ENCODE measurements around the gene PSTPIP2. TPM values are rescaled to one million over a fixed set of nuclear protein-coding genes. Genes with fewer than 3 reads are reported as not detected.
A peak's percentile ranks its signal among the peaks of the same experiment; 100 is the strongest.

The PSTPIP2 gene
- total RNA-seq, 1 experiment from 2014 or later = 1.9 TPM

DNA sequence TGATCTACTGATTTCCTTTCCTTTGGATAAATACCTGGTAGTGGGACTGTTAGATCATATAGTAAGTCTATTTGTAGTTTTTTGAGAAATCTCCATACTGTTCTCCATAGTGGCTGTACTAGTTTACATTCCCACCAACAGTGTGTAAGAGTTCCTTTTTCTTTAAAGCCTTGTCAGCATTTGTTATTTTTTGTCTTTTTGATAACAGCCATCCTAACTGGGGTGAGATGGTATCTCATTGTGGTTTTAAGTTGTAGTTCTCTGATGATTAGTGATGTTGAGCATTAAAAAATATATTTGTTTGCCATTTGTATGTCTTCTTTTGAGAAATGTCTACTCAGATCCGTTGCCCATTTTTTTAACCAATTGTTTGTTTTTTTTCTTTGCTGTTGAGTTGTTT lies 71.0 kb downstream of the PSTPIP2 start:
- H3K4me1 Mint-ChIP-seq = peaks cover 14% of the 10 kb centered on the region
- DNase-seq (ENCODE audit: low spot score) = no peak
- CTCF ChIA-PET = no interaction called here
- 0 out of 2 replicates have a peak, but pooled peaks cover 3% of the 10 kb centered on the region for H3K36me3 Mint-ChIP-seq
- TF ChIP-seq, protein P1, sequence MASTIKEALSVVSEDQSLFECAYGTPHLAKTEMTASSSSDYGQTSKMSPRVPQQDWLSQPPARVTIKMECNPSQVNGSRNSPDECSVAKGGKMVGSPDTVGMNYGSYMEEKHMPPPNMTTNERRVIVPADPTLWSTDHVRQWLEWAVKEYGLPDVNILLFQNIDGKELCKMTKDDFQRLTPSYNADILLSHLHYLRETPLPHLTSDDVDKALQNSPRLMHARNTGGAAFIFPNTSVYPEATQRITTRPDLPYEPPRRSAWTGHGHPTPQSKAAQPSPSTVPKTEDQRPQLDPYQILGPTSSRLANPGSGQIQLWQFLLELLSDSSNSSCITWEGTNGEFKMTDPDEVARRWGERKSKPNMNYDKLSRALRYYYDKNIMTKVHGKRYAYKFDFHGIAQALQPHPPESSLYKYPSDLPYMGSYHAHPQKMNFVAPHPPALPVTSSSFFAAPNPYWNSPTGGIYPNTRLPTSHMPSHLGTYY (CRISPR knock-in tag; IDR thresholded peaks at IDR 0.05) = no peak
- TF ChIP-seq FOXP1 (CRISPR knock-in tag; IDR thresholded peaks at IDR 0.05; ENCODE audit: borderline replicate concordance) (no peak), GTF2I (CRISPR knock-in tag; conservative IDR thresholded peaks at IDR 0.05) (no peak)
- TF ChIP-seq, protein P2, sequence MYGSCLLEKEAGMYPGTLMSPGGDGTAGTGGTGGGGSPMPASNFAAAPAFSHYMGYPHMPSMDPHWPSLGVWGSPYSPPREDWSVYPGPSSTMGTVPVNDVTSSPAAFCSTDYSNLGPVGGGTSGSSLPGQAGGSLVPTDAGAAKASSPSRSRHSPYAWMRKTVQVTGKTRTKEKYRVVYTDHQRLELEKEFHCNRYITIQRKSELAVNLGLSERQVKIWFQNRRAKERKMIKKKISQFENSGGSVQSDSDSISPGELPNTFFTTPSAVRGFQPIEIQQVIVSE (CRISPR knock-in tag; IDR thresholded peaks at IDR 0.05; ENCODE audit: borderline replicate concordance) = no peak
- peaks cover 19% of the 10 kb centered on the region for H3K9me3 Mint-ChIP-seq
- no peak overlapping the region for H3K4me3 Mint-ChIP-seq
- no peaks in the 10 kb centered on the region for H3K27me3 Mint-ChIP-seq (ENCODE audit: low read depth)
- no peak overlapping the region for H3K27ac Mint-ChIP-seq
- no peak for ATAC-seq
- POLR2A ChIA-PET = no interaction called here

DNA sequence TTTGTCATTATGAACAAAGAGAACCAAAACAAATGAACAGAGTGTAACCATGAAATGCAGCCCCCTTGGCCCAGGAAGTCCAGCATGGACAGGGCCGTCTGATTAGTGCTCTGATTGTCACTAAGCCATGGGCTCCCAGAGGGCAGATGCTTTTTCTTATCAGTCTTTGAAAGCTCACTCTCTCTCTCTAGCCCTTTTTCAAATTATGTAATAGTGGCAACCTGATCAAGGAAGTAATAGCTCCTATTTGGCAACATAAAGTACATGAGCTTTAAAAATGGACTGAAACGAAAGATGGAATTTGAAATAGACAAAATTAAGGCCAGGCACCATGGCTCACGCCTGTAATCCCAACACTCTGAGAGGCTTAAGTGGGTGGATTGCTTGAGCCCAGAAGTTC lies 72.5 kb downstream of the PSTPIP2 start:
- no peak for ATAC-seq
- CTCF ChIA-PET = no interaction called here
- POLR2A ChIA-PET = no interaction called here
- H3K27me3 Mint-ChIP-seq (ENCODE audit: low read depth) = no peaks in the 10 kb centered on the region
- H3K9me3 Mint-ChIP-seq = peaks cover 15% of the 10 kb centered on the region
- 0 out of 2 replicates have a peak, but pooled peaks cover 3% of the 10 kb centered on the region for H3K36me3 Mint-ChIP-seq
- H3K4me3 Mint-ChIP-seq = no peak overlapping the region
- no peak for TF ChIP-seq TP53 (CRISPR knock-in tag; IDR thresholded peaks at IDR 0.05)
- no peak for TF ChIP-seq SMAD4 (CRISPR knock-in tag; IDR thresholded peaks at IDR 0.05)
- TF ChIP-seq, protein P3, sequence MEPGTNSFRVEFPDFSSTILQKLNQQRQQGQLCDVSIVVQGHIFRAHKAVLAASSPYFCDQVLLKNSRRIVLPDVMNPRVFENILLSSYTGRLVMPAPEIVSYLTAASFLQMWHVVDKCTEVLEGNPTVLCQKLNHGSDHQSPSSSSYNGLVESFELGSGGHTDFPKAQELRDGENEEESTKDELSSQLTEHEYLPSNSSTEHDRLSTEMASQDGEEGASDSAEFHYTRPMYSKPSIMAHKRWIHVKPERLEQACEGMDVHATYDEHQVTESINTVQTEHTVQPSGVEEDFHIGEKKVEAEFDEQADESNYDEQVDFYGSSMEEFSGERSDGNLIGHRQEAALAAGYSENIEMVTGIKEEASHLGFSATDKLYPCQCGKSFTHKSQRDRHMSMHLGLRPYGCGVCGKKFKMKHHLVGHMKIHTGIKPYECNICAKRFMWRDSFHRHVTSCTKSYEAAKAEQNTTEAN (CRISPR knock-in tag; IDR thresholded peaks at IDR 0.05) = no peak
- TF ChIP-seq, protein P4, sequence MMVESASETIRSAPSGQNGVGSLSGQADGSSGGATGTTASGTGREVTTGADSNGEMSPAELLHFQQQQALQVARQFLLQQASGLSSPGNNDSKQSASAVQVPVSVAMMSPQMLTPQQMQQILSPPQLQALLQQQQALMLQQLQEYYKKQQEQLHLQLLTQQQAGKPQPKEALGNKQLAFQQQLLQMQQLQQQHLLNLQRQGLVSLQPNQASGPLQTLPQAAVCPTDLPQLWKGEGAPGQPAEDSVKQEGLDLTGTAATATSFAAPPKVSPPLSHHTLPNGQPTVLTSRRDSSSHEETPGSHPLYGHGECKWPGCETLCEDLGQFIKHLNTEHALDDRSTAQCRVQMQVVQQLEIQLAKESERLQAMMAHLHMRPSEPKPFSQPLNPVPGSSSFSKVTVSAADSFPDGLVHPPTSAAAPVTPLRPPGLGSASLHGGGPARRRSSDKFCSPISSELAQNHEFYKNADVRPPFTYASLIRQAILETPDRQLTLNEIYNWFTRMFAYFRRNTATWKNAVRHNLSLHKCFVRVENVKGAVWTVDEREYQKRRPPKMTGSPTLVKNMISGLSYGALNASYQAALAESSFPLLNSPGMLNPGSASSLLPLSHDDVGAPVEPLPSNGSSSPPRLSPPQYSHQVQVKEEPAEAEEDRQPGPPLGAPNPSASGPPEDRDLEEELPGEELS (CRISPR knock-in tag; IDR thresholded peaks at IDR 0.05) = no peak
- TF ChIP-seq, protein P5, sequence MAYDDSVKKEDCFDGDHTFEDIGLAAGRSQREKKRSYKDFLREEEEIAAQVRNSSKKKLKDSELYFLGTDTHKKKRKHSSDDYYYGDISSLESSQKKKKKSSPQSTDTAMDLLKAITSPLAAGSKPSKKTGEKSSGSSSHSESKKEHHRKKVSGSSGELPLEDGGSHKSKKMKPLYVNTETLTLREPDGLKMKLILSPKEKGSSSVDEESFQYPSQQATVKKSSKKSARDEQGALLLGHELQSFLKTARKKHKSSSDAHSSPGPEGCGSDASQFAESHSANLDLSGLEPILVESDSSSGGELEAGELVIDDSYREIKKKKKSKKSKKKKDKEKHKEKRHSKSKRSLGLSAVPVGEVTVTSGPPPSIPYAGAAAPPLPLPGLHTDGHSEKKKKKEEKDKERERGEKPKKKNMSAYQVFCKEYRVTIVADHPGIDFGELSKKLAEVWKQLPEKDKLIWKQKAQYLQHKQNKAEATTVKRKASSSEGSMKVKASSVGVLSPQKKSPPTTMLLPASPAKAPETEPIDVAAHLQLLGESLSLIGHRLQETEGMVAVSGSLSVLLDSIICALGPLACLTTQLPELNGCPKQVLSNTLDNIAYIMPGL (CRISPR knock-in tag; IDR thresholded peaks at IDR 0.05) = no peak
- peaks cover 14% of the 10 kb centered on the region for H3K4me1 Mint-ChIP-seq
- H3K27ac Mint-ChIP-seq = no peak overlapping the region
- DNase-seq (ENCODE audit: low spot score) = no peak

DNA sequence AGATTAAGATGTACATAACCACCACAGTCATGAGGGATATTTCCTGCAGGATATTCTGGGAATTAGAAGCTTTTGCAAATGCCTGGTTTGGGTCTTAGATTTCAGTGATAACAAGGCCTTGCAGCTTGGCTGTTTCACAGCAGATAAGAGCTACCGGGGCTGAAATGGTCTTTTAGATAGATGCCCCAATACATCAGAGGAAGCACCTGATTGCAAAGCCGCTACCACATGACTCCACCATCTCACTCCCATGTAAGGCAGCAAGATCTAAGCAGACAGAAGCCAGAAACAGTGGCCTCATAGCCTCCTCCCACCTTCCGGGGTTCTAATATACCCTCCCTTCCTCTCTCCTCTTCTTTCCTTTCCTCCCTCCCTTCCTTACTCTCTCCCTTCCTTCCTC lies 73.8 kb downstream of the PSTPIP2 start:
- no peak overlapping the region for H3K4me3 Mint-ChIP-seq
- H3K36me3 Mint-ChIP-seq = 0 out of 2 replicates have a peak, but pooled peaks cover 3% of the 10 kb centered on the region
- ChIA-PET POLR2A (interaction anchor here (0.5 kb wide), 1 partner anchor 105 kb away, joined by 3 read pairs; no protein-coding TSS in a partner anchor), CTCF (no interaction called here)
- H3K27me3 Mint-ChIP-seq (ENCODE audit: low read depth) = no peaks in the 10 kb centered on the region
- peak; percentile 41 for ATAC-seq
- H3K9me3 Mint-ChIP-seq = peaks cover 14% of the 10 kb centered on the region
- DNase-seq (ENCODE audit: low spot score) = no peak
- no peak overlapping the region for H3K27ac Mint-ChIP-seq
- H3K4me1 Mint-ChIP-seq = peaks cover 17% of the 10 kb centered on the region
- TF ChIP-seq, protein P6, sequence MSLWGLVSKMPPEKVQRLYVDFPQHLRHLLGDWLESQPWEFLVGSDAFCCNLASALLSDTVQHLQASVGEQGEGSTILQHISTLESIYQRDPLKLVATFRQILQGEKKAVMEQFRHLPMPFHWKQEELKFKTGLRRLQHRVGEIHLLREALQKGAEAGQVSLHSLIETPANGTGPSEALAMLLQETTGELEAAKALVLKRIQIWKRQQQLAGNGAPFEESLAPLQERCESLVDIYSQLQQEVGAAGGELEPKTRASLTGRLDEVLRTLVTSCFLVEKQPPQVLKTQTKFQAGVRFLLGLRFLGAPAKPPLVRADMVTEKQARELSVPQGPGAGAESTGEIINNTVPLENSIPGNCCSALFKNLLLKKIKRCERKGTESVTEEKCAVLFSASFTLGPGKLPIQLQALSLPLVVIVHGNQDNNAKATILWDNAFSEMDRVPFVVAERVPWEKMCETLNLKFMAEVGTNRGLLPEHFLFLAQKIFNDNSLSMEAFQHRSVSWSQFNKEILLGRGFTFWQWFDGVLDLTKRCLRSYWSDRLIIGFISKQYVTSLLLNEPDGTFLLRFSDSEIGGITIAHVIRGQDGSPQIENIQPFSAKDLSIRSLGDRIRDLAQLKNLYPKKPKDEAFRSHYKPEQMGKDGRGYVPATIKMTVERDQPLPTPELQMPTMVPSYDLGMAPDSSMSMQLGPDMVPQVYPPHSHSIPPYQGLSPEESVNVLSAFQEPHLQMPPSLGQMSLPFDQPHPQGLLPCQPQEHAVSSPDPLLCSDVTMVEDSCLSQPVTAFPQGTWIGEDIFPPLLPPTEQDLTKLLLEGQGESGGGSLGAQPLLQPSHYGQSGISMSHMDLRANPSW (CRISPR knock-in tag; conservative IDR thresholded peaks at IDR 0.05; ENCODE audit: low read depth) = no peak
- TF ChIP-seq, protein P7, sequence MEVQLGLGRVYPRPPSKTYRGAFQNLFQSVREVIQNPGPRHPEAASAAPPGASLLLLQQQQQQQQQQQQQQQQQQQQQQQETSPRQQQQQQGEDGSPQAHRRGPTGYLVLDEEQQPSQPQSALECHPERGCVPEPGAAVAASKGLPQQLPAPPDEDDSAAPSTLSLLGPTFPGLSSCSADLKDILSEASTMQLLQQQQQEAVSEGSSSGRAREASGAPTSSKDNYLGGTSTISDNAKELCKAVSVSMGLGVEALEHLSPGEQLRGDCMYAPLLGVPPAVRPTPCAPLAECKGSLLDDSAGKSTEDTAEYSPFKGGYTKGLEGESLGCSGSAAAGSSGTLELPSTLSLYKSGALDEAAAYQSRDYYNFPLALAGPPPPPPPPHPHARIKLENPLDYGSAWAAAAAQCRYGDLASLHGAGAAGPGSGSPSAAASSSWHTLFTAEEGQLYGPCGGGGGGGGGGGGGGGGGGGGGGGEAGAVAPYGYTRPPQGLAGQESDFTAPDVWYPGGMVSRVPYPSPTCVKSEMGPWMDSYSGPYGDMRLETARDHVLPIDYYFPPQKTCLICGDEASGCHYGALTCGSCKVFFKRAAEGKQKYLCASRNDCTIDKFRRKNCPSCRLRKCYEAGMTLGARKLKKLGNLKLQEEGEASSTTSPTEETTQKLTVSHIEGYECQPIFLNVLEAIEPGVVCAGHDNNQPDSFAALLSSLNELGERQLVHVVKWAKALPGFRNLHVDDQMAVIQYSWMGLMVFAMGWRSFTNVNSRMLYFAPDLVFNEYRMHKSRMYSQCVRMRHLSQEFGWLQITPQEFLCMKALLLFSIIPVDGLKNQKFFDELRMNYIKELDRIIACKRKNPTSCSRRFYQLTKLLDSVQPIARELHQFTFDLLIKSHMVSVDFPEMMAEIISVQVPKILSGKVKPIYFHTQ (CRISPR knock-in tag; IDR thresholded peaks at IDR 0.05) = no peak
- TF ChIP-seq ATF1 (CRISPR knock-in tag; IDR thresholded peaks at IDR 0.05) = no peak
- TF ChIP-seq, protein P8, sequence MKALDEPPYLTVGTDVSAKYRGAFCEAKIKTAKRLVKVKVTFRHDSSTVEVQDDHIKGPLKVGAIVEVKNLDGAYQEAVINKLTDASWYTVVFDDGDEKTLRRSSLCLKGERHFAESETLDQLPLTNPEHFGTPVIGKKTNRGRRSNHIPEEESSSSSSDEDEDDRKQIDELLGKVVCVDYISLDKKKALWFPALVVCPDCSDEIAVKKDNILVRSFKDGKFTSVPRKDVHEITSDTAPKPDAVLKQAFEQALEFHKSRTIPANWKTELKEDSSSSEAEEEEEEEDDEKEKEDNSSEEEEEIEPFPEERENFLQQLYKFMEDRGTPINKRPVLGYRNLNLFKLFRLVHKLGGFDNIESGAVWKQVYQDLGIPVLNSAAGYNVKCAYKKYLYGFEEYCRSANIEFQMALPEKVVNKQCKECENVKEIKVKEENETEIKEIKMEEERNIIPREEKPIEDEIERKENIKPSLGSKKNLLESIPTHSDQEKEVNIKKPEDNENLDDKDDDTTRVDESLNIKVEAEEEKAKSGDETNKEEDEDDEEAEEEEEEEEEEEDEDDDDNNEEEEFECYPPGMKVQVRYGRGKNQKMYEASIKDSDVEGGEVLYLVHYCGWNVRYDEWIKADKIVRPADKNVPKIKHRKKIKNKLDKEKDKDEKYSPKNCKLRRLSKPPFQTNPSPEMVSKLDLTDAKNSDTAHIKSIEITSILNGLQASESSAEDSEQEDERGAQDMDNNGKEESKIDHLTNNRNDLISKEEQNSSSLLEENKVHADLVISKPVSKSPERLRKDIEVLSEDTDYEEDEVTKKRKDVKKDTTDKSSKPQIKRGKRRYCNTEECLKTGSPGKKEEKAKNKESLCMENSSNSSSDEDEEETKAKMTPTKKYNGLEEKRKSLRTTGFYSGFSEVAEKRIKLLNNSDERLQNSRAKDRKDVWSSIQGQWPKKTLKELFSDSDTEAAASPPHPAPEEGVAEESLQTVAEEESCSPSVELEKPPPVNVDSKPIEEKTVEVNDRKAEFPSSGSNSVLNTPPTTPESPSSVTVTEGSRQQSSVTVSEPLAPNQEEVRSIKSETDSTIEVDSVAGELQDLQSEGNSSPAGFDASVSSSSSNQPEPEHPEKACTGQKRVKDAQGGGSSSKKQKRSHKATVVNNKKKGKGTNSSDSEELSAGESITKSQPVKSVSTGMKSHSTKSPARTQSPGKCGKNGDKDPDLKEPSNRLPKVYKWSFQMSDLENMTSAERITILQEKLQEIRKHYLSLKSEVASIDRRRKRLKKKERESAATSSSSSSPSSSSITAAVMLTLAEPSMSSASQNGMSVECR (CRISPR knock-in tag; IDR thresholded peaks at IDR 0.05; ENCODE audit: borderline replicate concordance) = no peak
